Stimulated activated CD8-positive, alpha-beta memory T cell treated with anti-CD3 and anti-CD28 coated beads, Interleukin-4, amount 100 ng/mL, for 4 hours (primary cell): ENCODE measurements around the gene HSH2D.
A peak's percentile ranks its signal among the peaks of the same experiment; 100 is the strongest.
"Not testable (repeated sequence)": the region's sequence is repeated elsewhere in the genome, so short reads cannot be mapped to it uniquely, and the experiment has no call there.

Experiments used
- DNase-seq, 2 donors: peaks; one replicate each; pipeline ENCODE4 v3.0.0-alpha.2; 2020; ENCODE audit warnings: low read depth in 2 of 2, low spot score in 1 of 2

The HSH2D gene

DNA sequence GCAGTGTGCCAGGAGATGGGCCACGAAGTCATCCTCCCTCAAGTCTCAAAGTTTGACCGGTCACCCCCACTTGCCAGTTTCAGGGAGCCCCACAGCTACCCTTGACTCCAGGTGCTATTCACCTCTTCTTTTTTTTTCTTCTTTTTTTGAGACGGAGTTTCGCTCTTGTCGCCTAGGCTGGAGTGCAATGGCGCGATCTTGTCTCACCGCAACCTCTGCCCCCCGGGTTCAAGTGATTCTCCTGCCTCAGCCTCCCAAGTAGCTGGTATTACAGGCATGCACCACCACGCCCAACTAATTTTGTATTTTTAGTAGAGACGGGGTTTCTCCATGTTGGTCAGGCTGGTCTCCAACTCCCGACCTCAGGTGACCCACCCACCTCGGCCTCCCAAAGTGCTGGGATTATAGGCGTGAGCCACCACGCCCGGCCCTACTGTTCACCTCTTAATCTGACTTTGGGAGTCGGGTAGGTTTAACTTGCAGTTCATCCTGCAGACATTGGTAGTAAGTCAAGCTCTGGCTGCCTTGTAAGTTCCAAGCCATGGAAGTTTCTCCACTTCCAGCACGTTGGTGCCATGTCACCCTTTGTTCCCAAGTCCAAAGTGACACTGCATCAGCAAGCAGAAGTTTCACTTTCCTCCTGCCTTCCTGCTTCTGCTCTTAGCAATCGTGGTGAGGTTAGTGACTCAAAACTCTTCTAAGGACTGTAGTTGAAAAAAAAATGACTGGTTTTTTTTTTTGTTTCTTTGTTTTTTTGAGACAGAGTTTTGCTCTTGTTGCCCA is 24.2 kb upstream of the HSH2D start:
- DNase-seq = not testable (repeated sequence)

DNA sequence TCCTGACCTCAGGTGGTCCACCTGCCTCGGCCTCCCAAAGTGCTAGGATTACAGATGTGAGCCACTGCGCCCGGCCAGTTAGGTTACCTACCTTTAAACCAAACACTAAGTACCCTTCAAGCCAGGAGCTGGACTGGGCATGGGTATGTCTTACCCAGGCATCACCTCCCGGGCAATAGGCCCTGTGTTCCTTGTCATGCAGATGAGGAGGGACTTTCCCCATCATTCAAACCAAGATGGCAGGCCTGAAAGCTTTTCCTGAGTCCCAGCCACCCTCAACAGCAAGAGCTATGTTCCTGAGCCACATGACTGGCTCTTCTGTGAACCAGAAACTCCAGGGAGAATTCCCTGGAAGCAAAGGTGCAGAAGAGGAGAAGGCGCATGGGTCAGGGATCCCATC is 22.3 kb upstream of the HSH2D start:
- DNase-seq = no peak

GRCh38 chr19:16121967-16122366 is 21.5 kb upstream of the HSH2D start:
- no peak for DNase-seq

- DNase-seq = no peak
Measured at GRCh38 chr19:16124953-16125352, 18.5 kb upstream of the HSH2D start.

GRCh38 chr19:16125737-16126495 is 17.6 kb upstream of the HSH2D start:
- DNase-seq = no peak

DNA sequence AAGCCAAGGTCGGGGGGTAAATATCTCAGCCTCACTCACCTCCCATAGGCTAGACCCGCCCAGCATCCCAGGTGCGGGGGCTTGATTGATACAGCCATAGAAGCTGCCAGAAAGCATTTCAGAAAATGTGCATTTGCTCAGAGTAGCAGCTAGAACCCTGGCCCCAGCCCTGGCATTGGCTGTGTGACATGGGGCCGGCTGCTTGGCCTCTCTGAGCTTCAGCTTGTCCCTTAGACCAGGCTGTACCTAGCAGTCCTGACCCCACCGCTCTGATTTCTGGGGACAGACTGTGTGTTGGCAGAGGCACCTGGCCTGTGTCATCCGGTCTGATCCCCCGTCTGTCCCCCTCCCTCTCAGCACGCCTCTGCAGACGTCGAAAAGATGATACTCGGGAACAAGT is 16.4 kb upstream of the HSH2D start:
- DNase-seq = no peak

DNA sequence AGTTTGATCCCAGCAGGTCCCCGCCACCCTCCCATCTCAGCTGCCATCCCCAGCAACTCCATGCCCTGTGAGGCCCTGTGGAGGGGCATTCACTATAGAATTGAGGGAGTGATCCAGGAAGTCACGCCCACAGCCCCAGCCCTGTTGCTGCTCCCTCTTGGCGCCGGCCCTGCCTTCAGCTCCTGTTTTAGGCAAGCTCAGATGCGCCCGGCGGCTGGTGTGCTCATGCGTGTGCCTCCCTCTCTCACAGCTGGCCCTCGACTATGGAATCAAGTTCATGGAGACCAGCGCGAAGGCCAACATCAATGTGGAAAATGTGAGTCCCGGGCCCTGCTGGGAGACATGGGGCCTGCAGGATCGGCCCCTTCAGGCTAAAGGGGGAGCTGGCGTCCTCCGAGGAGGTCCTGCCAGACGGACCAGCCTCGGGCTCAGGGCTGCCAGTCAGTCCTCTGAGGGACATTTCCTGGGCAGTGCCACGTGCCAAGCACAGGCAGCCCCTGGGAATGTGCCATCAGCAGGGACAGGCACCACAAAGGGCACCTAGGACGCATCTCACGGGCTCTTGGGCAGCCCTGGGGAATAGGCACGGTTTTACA is 15.6 kb upstream of the HSH2D start:
- no peak for DNase-seq

DNA sequence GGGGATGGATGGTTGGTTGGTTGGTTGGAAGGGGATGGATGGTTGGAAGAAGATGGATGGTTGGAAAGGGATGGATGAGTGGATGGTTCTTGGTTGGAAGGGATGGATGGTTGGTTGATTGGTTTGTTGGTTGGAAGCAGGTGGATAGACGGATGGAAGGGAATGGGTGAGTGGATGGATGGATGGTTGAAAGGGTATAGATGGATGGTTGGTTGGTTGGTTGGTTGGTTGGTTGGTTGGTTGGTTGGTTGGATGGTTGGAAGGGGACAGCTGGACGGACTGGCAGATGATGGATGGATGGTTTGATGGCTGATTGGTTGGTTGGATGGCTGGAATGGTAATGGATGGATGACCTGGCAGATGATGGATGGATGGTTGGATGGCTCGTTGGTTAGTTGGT is 11.8 kb upstream of the HSH2D start:
- DNase-seq = no peak

GRCh38 chr19:16133818-16134217 is 9.7 kb upstream of the HSH2D start:
- no peak for DNase-seq

GRCh38 chr19:16134510-16134909 is 9.0 kb upstream of the HSH2D start:
- no peak for DNase-seq

DNA sequence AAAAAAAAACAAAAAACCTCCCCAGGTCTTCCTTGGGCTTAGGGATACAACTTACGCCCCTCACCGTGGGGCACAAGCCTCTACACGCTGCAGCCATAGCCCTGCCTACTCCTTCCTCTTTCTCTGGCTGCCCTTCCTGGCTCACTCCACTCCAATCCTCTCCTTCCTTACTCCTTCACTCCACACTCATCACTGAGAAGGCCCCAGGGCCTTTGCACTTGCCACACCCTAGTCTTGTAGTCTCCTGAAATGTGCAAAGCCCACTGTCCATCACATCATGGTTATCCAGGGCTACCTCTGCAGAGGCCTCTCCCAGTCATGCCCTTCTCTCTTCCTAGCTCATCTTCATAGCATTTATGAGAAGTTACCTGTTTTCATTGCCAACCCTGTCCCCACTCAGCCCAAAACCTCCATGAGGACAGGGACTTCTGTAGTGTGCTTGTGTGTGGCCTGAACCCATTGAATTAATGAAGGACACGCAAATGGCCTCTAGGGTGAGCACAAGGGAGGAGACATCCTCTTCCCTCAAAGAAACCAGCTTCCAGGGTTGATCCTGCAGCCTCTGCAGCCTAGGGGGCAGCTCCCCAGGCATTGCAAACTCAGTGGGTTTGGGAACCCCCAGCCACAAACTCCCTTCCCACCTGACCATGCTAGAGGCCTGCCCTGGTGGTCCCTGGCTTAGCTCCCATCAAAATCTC is 7.9 kb upstream of the HSH2D start:
- DNase-seq = no peak

GRCh38 chr19:16136185-16136999 is 7.1 kb upstream of the HSH2D start:
- no peak for DNase-seq

DNA sequence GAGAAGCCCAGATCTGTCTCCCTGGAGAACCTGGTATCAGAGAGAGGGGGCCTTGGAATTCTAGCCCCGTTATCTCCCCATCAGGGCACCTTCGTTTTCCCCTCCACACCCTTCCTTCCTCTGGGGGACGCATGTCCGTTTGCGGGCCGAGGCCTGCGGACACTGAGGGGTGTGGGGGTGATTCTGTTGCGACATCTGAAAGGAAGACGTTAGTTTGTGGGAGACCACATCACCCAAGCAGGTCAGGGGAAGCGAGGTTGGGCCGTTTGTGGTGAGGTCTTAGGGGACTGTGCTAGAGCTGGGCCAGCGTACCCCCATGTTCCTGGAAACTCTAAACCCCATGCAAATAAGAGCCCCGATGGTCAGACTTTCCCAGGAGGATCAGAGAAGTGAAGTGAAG is 3.7 kb upstream of the HSH2D start:
- peak in 1 of 2 donors; percentile 7 for DNase-seq

GRCh38 chr19:16141043-16141442 is 2.4 kb upstream of the HSH2D start:
- DNase-seq = no peak

DNA sequence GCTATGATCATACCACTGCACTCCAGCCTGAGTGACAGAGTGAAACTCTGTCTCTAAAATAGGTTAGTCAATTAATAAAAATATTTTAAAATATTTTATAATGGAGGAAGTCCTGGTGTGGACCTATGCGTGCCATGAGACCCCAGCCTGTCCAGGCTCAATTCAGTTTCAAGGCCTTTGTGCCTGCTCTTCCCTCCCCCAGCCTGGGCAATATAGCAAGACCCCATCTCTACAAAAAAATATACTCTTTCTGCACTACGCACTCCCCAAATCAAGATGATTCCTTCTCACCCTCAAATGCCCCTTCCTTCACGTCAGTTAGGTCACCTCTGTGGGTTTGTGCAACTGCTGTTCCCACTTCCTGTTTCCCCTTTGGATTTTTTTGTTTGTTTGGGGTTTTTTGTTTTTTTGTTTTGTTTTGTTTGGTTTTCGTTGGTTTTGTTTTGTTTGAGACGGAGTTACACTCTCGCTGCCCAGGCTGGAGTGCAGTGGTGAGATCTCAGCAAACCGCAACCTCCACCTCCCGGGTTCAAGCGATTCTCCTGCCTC is 1.4 kb upstream of the HSH2D start:
- DNase-seq = no peak

- no peak for DNase-seq
Measured at GRCh38 chr19:16144216-16144581, 714 bp downstream of the HSH2D start.

DNA sequence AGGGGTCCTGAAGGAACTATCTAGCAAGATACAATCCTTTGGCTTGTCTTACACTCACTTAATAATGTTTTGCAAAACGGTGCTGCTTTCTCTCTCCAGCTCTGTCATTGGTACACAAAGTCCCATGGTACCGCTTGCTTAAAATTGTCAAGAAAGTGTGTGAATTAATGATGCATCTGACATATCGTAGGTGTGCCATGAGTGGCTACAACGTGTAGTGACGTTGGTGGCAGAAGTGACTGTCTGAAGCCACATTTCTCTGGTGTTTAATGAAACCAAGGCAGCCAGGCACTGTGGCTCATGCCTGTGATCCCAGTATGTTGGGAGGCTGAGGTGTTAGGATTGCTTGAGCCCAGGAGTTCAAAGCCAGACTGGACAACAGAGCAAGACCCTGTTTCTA is 2.6 kb downstream of the HSH2D start:
- no peak for DNase-seq

DNA sequence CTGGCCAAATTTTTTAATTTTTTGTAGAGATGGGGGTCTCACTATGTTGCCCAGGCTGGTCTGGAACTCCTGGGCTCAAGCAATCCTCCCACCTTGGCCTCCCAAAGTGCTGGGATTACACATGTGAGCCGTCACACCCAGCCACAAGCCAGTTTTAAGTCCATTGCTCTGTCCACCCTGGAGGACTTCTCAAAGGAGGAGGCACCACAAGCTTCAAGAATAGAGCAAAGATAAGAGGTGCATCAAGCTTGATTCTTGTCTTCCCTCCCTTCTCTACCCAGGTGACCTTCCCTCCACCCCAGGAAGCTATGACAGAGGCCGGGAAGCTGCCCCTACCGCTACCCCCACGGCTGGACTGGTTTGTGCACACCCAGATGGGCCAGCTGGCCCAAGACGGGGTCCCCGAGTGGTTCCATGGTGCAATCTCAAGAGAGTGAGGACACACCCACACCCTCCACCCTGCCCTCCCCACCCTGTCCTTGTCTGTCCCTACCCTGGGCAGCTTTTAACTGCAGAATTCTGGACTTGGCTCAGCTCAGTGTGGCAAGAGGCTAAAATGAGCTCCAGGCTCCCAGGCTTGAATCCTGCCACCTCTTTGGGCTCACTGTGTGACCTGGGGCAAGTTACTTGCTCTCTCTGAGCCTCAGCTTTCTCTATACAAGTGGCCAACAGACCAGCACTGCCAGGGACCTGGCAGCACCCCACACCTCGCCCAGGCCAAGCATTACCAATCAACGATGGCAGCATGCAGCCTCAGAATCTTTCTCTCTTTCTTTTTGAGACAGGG is 5.2 kb downstream of the HSH2D start:
- no peak for DNase-seq

DNA sequence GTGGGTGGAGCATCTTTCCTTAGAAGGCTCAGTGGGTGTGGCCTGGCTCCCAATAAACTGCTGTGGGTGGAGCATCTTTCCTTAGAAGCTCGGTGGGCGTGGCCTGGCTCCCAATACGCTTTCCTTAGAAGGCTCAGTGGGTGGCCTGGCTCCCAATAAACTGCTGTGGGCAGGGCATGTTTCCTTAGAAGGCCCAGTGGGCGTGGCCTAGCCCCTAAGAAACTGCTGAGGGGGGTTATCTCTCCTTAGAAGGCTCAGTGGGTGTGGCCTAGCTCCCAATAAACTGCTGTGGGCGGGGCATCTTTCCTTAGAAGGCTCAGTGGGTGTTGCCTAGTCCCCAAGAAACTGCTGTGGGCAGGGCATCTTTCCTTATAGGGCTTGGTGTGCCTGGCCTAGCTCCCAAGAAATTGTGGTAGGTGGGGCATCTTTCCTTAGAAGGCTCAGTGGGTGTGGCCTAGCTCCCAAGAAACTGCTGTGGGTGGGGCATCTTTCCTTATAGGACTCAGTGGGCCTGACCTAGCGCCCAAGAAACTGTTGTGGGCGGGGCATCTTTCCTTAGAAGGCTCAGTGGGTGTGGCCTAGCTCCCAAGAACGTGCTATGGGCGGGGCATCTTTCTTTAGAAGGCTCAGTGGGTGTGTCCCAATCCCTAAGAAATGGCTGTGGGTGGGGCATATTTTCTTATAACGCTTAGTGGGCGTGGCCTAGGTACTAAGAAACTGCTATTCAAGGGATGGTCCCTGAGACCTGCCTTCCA is 10.3 kb downstream of the HSH2D start:
- no peak for DNase-seq
